HG02870 (cell line): ENCODE data around the gene DUSP1.
"Not testable (repeated sequence)": the region's sequence is repeated elsewhere in the genome, so short reads cannot be mapped to it uniquely, and the experiment has no call there.

ENCODE experiments used
- ATAC-seq: cut with Tn5 transposase; IDR thresholded peaks from one replicate; pipeline ENCODE4 v1.9.1; 2021; ENCODE audit warnings: mild to moderate bottlenecking, moderate library complexity; ENCODE audit not compliant: unreplicated experiment

The DUSP1 gene, protein sequence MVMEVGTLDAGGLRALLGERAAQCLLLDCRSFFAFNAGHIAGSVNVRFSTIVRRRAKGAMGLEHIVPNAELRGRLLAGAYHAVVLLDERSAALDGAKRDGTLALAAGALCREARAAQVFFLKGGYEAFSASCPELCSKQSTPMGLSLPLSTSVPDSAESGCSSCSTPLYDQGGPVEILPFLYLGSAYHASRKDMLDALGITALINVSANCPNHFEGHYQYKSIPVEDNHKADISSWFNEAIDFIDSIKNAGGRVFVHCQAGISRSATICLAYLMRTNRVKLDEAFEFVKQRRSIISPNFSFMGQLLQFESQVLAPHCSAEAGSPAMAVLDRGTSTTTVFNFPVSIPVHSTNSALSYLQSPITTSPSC

DNA sequence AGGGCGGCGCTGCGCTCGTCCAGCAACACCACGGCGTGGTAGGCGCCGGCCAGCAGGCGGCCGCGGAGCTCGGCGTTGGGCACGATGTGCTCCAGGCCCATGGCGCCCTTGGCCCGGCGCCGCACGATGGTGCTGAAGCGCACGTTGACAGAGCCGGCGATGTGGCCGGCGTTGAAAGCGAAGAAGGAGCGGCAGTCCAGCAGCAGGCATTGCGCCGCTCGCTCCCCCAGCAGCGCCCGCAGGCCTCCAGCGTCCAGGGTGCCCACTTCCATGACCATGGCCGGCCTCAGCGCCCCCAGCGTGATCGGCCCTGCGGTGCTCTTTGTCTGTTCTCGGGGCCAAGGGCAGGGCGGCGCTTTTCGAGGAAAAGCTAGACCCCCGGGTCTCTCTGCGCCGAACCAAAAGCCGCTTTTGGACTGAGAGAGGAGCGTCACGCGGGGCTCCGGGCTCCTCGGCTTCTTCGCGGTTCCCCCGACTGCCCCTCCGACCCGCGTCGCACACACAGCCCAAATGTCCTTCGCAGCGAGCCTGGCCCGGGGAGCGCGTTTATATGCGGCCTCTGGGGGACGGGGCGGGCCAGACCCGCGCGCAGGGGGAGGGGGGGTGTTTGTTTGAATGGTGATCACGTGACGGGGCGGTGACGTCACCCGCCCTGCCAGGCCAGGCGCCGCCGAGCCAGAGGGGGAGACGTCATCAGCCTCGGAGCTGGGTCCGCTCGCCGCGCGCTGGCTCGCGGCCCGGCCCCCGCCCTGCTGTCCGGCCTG, at the start of gene DUSP1:
DUSP1 (minus strand) TSS at position 521 of the 764 bp plus-strand sequence; CDS start at position 278, 243 bp downstream.
- ATAC-seq = peak; percentile 54

DNA sequence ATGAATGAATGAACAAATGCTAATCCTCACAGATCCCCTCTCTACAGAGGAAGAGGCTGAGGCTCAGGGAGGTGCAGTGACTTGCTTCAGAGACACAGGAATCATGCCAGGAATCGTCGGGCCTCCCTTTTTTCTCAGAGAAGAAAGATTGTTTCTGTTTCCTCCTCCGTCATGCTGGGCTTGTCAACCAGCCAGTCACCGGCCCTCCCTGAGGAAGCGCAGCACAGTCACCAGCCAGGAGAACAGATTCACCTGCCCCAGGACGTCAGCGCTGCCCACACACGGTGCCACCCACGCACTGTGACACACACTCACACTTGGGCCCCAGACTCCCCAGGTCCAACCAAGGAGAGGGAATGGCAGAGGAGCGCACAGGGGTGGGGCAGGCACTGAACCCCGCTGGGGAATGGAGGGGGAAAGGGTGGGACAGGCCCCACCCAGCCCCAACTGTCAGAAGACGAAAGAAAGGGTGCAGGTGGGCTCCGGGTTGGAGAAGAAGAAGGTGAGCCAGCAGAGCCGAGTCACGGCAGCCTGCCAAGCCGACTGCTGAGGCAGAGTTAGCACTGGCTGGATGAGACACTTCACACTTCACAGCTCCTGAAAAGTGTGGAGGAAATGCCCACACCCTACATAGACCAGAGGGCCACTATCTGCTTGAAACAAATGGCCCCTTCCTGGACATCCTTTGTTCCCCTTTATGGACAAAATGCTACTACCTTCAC, 49.2 kb upstream of the DUSP1 start:
- ATAC-seq = no peak

DNA sequence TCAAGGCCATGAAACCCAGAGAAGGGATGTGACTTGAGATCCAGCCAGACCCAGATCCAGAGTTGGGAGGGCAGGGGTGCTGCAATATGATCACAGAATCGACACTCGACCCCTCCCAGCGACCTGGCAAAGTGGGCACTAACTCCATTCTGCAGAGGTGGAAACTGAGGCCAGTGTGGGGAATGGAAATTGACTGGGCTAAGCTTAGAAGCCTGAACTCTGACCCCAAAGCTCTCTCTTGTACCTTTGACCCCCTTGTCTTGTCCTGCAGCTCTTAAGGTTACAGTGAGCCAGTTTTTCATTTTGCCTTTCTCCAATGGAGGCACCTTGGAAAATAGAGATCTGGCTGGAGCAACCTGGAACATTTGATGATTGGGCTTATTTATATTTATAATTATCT, 48.6 kb upstream of the DUSP1 start:
- no peak for ATAC-seq

DNA sequence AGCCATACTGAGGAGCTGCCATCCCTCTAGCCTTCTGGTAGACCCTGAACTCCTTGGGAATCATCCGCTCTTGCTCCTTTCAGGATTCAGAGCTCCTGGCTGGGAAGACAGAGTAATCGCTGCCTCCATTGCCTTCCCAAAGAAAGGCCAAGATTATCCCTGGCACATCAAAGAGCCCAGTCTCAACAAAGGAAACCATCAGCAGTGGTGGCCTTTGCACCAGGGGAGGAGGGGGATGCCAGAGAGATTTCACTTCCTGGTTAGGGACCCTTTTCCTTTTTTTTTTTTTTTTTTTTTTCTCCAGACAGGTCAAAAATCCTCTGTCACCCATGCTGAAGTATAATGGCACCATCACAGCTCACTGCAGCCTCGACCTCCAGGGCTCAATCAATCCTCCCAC, 47.1 kb upstream of the DUSP1 start:
- no peak for ATAC-seq

DNA sequence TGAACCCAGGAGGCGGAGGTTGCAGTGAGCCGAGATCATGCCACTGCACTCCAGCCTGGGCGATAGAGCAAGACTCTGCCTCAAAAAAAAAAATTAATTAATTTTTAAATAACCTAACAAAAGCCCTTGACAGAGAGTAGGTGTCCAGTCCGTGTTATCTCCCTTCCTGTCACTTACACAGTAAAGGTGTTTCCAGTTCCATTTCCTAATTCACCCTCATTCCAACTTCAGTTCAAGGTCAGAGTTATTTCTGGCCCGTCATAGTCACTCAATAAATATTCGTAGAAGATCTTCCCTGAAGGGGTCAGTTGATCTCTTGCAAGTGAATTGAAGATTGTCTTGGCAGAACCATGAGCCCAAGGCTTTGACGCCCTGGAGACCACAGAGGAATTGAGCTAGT, 46.7 kb upstream of the DUSP1 start:
- ATAC-seq = no peak

DNA sequence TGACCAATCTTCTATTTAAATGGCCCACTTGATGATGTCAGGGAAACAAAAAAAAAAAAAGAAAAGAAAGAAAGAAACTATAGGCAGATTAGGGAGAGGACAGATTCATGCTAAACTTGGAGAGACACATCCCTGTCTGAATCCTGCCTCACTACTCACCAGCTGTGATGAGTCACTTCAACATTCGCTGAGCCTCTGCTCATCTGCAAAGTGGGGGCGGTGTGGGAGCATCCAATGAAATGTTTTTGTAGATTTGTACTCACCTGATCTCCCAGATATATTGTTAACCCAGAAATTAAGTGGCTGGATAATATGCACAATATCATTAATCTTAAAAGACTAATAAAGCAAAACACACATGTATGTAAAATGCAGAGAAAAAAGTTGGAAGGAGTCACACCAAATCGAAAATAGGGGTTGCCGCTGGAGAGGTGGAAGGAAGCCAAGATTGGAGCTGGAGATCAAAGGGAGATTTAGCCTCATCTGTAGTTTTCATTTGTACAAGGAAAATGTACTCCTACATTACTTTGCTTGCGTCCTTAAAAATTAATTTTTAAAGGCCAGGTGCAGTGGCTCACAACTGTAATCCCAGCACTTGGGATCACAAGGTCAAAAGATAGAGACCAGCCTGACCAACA, 46.0 kb upstream of the DUSP1 start:
- no peak for ATAC-seq

DNA sequence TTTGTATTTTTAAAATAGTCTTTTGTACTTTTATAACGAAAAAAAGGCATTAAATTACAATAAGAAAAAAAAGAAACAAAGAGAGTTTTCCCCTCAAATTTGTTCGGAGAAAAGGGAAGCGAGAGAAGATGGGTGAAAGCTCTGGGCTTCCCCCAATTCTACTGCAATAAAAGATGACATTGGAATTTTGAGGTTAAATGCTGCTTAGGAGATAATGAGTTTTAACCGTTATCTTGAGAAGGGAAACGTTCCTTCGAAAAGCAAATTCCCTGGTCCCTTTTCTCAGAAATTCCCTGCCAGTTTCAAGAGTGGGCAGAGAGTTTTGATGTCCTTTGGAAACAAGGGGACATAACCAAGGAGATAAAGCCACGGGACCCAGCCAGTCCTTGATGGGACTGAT, 44.6 kb upstream of the DUSP1 start:
- no peak for ATAC-seq

DNA sequence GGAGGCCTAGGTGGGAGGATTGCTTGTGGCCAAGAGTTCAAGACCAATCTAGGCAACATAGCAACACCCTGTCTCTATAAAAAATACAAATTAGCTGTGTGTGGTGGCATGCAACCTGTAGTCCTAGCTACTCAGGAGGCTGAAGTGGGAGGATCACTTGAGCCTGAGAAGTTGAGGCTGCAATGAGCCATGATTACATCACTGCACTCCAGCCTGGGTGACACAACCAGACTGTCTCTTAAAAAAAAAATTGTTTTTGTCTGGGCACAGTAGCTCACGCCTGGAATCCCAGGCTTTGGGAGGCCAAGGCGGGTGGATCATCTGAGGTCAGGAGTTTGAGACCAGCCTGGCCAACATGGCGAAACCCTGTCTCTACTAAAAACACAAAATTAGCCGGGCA, 40.0 kb upstream of the DUSP1 start:
- not testable (repeated sequence) for ATAC-seq

DNA sequence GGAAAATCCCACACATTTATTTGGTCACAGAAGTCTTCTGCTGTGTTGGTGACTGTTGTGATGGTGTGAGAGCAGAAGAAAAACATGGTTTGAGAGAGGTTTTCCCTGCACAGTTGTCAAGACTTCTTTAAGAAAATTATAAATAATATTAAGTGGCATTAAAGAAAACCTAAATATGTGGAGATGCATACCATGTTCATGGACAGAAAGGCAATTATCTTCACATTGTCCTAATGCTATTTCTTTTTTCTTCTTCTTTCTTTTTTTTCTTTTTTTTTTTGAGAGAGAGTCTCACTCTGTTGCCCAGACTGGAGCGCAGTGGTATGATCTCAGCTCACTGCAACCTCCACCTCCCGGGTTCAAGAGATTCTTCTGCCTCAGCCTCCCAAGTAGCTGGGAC, 38.8 kb upstream of the DUSP1 start:
- ATAC-seq = no peak

DNA sequence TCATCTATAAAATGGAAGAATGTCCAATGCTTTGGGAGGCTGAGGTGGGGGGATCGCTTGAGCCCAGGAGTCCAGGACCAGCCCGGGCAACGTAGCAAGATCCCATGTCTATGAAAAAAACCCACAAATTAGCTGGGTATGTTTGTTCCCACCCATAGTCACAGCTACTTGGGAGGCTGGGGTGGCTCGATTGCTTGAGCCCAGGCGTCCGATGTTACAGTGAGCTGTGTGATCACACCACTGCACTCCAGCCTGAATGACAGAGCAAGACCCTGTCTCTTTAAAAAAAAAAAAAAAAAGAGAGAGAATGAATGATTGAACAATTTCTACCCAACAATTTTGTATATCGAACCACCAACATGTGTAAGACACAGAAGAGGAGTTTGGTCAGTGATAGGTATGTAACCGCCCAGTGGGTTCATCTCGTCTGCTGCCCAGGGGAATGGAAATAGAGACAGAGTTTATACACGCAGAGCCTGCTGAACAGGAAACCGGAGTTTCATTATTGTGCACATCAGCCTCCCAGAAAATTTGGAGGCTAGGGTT, 36.8 kb upstream of the DUSP1 start:
- no peak for ATAC-seq

DNA sequence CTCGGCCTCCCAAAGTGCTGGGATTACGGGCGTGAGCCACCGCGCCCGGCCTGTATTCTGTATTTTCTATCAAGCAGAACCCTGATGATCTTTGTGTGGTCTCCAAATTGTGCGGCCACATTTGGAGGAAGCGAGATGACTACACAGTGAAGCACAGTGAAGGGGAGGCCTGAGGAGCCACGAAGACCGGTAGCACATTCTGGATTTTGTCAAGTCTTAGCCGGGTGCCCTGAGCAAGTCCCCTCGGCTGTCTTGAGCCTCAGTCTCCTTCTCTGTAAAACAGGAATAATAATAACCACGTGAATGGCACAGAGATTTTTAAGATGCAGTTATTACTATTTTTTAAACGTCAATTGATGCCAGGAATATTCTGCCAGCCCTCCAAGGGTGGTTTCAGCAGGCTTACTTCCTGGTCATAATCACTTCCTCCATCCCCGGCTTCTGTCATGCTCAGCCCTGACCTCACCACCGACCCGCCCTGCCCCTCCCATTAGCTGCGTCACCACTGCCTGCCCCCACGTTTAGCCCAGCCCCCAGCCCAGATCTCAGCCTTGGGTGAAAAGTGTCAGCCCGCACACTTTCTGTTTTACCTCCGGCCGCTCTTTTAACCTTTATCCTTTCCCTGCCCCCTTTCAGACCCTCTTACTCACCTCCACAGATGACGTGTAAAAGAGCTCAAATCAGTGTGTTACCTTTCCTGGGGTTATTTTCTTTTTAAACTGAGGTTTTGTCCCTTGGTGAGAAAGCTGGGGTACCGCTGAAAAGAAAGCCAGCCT, 36.1 kb upstream of the DUSP1 start:
- ATAC-seq = peak; percentile 96

DNA sequence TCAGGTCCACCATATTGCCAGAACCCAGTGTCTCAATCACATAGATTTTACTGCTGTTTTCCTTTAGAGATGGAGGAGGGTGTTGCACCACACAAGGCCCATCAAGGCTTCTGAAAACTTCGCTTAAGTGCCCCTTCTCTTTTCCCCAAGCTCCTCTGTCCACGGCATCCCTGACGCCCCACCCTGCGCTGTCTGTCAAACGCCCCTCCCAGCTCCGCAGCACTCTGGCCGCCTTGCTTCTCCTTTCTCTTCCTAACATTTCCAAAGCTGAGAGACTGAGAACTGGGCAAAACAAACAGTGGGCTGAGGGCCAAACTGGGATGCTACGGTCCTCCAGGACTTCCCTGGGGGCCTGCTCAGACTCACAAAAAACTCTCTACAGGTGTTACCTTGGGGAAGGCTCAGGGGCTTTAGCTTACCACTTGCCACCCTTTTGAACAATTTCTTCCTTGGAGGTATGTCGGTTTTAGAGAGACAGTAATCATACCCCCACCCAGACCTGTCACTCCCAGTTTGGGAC, 34.8 kb upstream of the DUSP1 start:
- no peak for ATAC-seq

DNA sequence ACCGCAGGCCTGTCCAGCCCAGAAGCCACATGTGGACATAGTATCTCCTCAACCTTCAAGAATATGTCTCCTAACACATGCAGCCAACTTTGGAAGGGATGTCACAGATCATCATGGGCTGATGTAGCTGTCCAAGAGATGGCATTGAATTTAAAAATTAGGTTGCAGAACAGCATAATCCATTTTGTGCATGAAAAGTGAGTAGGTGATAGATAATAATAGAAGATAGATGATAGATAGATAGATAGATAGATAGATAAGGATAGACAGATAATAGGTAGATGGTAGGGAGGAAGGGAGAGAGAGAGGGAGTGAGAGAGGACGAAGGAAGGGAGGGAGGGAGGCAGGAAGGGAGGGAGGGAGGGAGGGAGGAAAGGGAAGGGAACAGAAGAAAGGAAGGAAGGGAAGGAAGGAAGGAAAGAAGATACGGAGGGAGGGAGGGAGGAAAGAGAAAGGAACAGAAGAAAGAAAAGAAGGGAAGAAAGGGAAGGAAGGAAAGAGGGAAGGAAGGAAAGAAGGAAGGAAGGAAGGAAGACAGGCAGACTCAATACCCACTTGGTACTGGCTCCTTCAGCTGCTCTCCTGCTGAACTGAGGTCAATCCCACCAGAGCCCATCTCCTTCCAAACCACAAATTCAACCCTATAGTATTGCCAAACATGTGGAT, 34.2 kb upstream of the DUSP1 start:
- ATAC-seq = no peak

DNA sequence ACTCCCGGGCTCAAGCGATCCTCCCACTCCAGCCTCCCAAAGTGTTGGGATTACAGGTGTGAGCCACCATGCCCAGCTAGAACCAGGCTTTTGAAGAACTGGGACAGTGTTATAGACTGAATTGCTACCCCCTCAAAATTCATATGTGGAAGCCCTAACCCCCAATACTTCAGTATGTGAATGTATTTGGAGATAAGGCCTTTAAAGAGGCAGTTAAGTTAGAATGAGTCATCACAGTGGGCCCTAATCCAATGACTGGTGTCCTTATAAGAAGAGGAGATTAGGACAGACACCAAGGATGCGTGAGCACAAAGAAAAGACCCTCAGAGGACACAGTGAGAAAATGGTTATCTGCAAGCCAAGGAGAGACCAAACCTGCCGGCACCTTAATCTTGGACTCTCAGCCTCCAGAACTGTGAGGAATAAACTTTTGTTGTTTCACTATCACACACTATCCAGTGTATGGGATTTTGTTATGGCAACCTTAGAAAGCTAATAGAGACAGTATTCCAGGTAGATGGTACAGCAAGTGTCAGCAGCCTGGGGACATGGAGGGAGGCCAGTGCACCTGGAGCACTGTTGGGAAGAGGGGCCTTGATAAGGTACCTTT, 31.7 kb upstream of the DUSP1 start:
- no peak for ATAC-seq

DNA sequence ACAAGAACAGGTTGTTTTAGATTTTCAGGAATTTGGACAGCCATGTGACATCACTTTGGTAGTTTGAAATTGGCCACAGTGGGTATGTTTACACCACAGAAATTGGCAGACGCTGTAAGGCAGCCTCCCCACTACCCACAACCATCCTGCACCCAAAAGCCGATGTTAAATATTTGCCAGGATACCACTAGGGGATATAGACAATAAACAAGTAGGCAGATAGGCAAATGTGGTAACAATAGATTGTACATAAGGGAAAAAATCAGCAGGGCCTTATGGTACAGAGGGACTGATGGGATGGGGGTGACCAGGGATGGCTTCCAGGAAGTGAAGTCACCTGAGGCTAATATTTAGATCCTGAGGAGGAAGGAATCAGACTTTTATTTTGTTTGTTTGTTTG, 31.1 kb upstream of the DUSP1 start:
- ATAC-seq = no peak

DNA sequence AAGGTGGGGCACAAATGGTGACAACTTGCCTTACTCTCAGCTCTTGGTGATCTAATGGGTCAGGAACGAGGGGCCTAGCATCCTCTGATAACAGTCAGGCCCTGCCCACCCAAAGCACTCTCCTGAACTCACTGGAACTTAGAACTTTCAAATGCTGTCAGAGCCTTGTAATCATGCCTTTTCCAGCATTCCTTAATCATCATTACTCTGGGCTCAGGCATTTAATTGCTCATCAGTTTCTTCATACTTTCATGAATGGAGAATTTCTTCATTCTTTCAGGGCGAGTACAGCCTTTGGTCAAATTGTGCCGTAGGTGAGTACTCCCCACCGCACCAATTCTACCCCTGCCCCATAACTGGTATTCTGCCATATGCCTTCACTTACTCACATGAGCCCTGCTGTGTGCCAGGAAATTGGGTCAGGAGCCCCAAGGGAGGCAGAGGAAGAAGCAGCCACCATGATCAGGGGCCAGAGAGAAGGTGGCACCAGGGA, 30.2 kb upstream of the DUSP1 start:
- no peak for ATAC-seq

DNA sequence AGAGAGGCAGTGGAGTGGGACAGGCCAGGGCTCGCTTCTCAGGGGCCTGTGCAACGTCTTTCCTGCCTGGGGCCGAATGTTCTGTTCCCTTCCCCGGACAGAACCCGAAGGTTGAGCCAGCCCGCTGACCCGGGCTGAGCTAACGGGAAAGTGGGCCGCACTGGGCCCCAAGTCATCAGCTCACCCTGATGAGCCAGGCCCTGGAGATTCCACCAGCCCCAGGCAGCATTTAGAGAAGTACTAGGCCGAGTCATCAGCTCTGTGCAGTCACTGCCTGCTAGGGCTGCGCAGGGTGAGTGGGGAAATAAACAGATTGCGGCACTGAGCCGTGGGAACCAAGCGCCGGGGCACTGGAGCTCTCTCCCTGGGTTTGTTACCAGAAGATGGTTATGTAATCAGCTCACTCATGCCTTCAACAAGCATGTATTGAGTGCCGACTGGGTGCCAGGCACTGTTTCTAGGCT, 29.1 kb upstream of the DUSP1 start:
- no peak for ATAC-seq

DNA sequence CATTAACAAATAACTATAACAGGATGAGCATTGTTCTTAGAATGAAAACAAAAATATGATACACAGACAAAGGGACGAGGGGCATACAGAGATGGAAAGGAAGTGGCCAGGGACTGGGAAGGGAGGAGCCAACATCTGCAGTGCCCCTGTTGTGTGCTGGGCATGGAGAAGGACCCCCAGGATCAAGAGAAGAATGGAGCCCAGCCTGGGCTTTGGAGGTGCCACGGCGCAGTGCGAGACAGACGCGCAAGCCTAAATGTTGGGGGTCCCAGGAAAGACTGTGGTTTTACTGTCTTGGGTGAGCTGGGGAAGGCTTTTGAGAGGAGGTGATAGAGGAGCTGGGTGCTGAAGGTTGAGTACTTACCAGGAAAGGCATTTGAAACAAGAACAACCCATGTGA, 28.4 kb upstream of the DUSP1 start:
- no peak for ATAC-seq
